Activated CD8-positive, alpha-beta memory T cell treated with anti-CD3 and anti-CD28 coated beads, Interleukin-2, amount 50 U/mL, for 48 hours (primary cell): ENCODE data around the gene VEGFA.
A peak's percentile ranks its signal among the peaks of the same experiment; 100 is the strongest.

Source experiments
- DNase-seq: peaks from one replicate; pipeline ENCODE4 v3.0.0-alpha.2; 2020

The VEGFA gene

GRCh38 chr6:43773980-43774775 is 4.2 kb downstream of the VEGFA start:
- DNase-seq: no peak

- DNase-seq: peak; percentile 76
Observed at GRCh38 chr6:43774776-43775534, 4.9 kb downstream of the VEGFA start.

- no peak for DNase-seq
Observed at GRCh38 chr6:43775535-43775885, 5.5 kb downstream of the VEGFA start.

- no peak for DNase-seq
Observed at GRCh38 chr6:43776115-43776798, 6.2 kb downstream of the VEGFA start.

GRCh38 chr6:43776799-43777776 is 7.1 kb downstream of the VEGFA start:
- DNase-seq: no peak

- no peak for DNase-seq
Observed at GRCh38 chr6:43778131-43778855, 8.3 kb downstream of the VEGFA start.

GRCh38 chr6:43778976-43779851 is 9.2 kb downstream of the VEGFA start:
- no peak for DNase-seq

- DNase-seq: no peak
Observed at GRCh38 chr6:43779852-43780236, 9.8 kb downstream of the VEGFA start.

GRCh38 chr6:43780293-43780692 is 10.3 kb downstream of the VEGFA start:
- no peak for DNase-seq

GRCh38 chr6:43780941-43781928 is 11.2 kb downstream of the VEGFA start:
- no peak for DNase-seq

- DNase-seq: no peak
Observed at GRCh38 chr6:43781941-43782704, 12.1 kb downstream of the VEGFA start.

GRCh38 chr6:43782764-43783513 is 12.9 kb downstream of the VEGFA start:
- DNase-seq: no peak

- DNase-seq: no peak
Observed at GRCh38 chr6:43784049-43784855, 14.2 kb downstream of the VEGFA start.

- no peak for DNase-seq
Observed at GRCh38 chr6:43785220-43785752, 15.3 kb downstream of the VEGFA start.

GRCh38 chr6:43785904-43786303 is 15.9 kb downstream of the VEGFA start:
- DNase-seq: no peak

GRCh38 chr6:43786664-43787329 is 16.8 kb downstream of the VEGFA start:
- no peak for DNase-seq
